ENCODE measurements around the gene CMTR1.

- TF ChIP-seq CTCF (IDR thresholded peaks at IDR 0.05) (no peak), POLR2A (IDR thresholded peaks at IDR 0.05) (no peak)
These were observed 41.9 kb upstream of the CMTR1 start for GRCh38 chr6:37391120-37391519.

All from tibial nerve (tissue), 3 donors.